Measurements from ENCODE around the gene KIF13A.
A peak's percentile ranks its signal among the peaks of the same experiment; 100 is the strongest.
"Not testable (repeated sequence)": the region's sequence is repeated elsewhere in the genome, so short reads cannot be mapped to it uniquely, and the experiment has no call there.

The KIF13A gene

DNA sequence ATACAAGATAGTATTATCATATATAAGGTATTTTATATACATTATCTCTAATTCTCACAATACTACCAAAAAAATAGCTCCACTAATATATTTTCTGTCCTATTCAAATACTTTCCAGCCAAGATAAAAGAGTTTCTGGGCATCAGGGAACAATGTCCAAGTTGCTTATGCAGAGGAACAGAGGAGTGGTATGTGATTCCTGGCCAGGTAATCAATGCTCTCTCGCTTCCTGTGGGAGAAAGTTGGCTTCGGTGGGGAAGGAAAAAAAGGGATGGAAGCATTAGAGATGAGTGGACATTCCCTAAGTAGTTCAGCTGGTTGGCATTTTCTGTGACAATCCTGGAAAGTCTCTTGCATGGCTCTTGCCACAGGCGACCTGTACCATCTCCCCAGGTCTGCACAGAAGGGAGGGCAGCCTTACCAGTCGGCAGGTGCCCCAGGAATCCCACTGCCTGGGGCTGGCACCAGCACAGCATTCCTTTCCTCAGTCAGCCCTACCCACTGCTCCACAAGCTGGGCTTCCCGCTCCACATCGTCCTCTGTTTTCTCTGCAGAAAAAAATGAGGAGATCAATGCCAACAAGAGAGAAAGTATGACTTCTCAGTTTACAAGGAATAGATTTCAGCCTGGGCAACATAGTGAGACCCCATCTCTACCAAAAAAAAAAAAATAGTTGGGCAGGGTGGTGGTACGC lies 202.2 kb downstream of the KIF13A start:
- no peak for DNase-seq (ENCODE audit: low read depth)

DNA sequence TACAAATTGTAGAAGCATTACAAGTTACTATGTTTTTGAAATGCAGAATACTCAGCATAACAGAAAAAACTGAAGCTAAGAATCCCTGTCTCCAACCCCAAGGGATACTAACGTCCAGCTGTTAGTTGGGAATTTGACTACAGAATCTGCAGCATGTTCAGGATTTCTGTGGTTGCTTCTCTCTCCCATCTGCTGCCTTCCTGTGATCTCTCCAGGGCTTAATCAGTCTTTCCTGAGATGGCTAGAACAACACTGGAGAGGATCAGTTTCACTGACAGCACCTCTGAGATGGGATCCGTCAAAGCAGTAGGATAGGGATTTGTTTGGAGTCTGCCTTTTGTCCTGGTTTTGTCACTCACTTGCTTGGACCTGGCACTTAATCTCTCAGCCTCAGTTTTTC lies 207.4 kb downstream of the KIF13A start:
- no peak for DNase-seq (ENCODE audit: low read depth)

DNA sequence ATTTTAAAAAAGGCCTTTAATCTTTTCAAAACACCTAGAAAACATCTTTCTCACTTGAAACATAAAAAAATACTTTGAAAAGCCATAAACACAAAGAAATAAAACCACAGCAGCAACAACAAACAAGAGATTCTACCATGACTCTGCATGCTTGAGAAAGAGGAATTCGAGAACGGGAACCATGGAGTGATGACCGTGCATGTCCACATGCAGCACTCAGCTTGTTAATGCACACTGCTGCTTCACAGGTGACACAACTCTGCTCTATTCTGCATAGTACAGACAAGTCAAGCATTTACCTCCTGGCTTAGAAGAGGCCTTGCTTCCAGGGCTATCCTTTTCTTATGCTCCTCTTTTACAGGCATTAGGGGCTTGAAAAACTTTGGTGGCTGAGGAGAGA lies 215.8 kb downstream of the KIF13A start:
- no peak for DNase-seq (ENCODE audit: low read depth)

DNA sequence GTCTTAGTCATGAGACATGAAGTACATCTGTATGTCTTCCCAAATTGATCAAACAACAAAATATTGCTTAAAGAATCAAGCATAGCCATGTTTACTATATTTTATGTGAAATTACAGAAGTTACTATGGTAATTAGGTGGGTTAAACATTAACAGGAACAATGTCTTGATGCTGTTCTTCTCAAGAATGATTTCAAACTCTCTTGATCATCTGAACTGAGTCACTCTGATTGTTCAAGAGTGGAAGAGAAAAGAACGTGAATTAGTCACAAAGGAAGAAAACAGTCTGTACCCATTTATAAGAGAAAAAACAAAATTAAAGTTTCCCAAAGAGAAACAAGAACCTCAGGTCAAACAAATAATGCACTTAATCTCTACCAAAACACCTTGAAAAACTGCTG lies 218.6 kb downstream of the KIF13A start:
- DNase-seq (ENCODE audit: low read depth) = no peak

DNA sequence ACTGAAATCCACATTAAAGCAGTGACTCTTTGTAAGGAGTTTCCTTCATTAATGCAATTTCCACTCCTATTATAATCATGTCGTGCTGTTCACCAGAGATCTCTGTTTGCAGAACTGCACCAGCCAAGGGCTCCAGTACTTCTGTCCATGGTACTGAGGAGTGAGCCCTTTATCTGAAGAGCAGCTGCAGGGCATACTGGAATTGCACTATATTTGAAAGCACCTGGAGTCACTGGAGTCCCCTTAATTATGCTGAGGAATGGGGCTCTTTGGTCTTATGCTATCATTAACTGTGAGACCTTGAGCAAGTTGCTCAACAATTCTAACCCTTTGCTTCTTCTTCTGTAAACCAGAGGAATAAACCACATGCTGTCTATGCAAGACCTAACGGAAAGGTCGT lies 219.0 kb downstream of the KIF13A start:
- DNase-seq (ENCODE audit: low read depth) = peak; percentile 45

DNA sequence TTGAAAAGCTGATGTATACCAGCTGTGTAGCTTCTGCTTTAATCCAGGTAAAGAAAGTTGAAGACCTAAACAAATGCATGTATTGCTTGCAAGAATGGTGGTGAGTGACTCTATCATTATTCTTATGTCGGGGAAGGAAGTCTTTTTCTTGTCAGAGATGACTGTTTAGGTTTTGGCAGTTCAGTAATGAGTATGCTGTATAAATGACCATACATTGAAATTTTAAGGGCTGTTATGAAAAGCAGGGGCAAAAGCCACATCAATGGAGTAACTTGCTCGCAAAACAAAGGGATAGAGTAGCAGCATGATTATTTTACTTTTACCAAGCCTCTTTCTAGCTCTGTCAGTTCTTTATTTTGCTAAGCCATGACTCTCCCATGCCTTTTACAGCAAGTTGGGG lies 224.8 kb downstream of the KIF13A start:
- no peak for DNase-seq (ENCODE audit: low read depth)

DNA sequence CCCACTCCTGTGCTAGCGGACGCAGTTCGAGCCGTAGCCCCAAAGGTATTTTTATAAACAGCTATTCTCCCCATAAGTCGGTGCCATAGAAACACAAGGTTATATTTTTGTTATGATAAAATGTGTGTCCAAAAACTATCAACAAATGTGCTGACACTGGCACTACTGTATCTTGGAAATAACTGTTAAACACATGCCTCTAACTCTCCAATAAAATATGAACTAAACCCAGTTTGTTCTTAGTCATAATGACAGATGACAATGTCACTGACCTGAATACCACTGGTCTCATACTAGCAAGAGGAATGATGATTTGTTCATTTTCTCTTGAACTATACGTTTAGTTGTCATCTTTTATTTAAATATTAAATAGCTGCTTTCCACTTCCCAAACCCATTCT lies 229.3 kb downstream of the KIF13A start:
- no peak for DNase-seq (ENCODE audit: low read depth)

DNA sequence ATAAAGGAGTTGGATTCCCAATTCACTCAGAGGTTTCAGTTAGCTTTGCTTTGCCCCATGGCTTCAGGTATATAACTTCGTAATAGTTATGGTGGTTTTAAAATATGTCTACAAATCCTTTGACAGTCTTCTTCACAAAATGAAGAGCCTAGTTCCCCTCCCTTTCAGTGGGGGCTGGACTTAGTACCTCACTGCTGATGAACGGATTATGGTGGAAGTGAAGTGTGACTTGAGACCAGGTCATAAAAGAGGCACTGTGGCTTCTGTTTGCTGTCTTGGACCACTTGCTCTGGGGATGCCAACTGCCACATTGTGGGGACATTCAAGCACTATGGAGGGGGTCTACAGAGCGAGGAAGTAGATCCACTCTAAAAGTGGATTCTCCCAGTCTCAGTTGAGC lies 233.2 kb downstream of the KIF13A start:
- DNase-seq (ENCODE audit: low read depth) = no peak

DNA sequence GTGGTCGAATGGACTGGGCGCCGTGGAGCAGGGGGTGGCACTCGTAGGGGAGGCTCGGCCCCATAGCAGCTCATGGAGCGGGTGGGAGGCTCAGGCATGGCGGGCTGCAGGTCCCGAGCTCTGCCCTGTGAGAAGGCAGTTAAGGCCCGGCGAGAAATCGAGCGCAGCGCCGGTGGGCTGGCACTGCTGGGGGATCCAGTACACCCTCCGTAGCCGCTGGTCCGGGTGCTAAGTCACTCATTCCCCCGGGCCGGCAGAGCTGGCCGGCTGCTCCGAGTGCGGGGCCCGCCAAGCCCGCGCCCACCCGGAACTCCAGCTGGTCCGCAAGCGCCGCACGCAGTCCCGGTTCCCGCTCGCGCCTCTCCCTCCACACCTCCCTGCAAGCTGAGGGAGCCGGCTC lies 242.1 kb downstream of the KIF13A start:
- DNase-seq (ENCODE audit: low read depth) = not testable (repeated sequence)

DNA sequence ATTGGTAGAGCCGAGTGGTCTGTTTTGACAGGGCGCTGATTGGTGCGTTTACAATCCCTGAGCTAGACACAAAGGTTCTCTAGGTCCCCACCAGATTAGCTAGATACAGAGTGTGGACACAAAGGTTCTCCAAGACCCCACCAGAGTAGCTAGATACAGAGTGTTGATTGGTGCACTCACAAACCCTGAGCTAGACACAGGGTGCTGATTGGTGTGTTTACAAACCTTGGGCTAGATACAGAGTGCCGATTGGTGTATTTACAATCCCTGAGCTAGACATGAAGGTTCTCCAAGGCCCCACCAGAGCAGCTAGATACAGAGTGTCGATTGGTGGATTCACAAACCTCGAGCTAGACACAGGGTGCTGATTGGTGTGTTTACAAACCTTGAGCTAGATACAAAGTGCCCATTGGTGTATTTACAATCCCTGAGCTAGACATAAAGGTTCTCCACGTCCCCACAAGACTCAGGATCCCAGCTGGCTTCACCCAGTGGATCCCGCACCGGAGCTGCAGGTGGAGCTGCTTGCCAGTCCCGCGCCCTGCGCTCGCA lies 242.6 kb downstream of the KIF13A start:
- not testable (repeated sequence) for DNase-seq (ENCODE audit: low read depth)

DNA sequence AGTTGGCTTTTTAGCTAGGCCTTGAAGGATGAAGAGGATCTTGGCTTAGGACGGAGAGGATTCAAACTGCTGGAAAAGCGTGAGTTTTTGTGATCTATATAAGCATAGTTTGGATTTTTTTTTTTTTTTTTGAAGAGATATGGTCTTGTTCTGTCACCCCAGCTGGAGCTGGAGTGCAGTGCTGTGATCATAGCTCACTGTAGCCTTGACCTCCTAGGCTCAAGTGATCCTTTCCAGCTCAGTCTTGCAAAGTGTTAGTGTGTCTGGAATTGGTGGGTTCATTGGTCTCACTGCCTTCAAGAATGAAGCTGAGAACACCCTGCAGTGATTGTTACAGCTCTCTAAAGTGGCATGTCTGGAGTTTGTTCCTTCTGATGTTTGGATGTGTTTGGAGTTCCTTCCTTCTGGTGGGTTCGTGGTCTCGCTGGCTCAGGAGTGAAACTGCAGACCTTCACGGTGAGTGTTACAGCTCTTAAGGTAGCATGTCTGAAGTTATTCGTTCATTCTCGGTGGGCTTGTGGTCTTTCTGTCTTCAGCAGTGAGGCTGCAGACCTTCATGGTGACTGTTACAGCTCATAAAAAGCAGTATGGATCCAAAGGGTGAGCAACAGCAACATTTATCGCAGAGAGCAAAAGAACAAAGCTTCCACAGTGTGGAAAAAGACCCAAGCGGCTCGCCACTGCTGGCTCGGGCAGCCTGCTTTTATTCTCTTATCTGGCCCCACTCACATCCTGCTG lies 243.2 kb downstream of the KIF13A start:
- no peak for DNase-seq (ENCODE audit: low read depth)

DNA sequence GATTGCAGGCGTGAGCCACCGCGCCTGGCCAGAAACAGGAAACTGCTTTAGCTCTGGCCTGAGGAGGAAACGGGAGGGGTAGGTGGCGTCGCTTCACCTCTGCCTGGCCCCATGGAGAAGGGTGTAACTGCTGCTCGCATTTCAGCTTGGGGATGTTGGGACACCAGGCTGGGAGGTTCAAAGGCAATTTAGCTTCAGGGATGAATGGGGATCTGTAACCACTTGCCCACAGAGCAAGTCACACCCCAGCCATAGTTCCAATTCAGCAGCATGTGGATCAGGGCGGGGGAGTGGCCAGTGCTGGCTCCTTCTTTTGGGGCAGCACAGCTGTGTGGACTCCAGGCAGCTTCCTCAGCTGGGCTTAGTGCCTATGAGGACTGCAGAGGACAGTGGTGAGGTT lies 245.9 kb downstream of the KIF13A start:
- DNase-seq (ENCODE audit: low read depth) = no peak

DNA sequence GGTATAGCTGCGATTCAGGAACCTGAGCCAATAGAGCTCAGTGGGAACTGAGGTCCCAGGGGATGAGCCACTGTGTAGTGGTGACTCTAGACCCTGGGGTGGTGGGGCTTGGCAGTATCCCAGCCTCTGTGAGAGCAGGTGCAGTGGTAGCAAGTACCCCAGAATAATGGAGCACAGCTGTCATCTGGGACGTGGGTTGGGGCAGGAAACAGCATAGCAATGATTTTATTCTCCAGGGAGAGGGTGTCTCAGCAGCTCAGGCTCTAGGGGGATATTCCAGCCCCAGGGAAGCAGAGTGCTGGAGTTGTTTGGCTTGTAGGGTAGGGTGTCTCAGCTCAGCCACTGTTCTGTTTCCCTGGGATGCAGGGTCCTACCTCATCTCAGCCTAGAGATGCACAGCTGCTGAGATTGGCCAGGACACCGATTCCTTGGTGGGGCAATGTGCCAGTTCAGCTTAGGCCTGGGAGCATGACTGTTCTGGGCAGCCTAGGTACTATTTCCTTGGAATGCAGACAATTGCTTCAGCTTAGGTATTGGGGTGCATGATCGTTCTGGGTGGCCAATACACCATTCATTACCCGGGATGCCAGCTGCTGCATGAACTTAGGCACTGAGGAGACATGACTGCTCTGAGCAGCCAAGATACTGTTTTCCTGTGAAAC lies 246.7 kb downstream of the KIF13A start:
- DNase-seq (ENCODE audit: low read depth) = no peak

DNA sequence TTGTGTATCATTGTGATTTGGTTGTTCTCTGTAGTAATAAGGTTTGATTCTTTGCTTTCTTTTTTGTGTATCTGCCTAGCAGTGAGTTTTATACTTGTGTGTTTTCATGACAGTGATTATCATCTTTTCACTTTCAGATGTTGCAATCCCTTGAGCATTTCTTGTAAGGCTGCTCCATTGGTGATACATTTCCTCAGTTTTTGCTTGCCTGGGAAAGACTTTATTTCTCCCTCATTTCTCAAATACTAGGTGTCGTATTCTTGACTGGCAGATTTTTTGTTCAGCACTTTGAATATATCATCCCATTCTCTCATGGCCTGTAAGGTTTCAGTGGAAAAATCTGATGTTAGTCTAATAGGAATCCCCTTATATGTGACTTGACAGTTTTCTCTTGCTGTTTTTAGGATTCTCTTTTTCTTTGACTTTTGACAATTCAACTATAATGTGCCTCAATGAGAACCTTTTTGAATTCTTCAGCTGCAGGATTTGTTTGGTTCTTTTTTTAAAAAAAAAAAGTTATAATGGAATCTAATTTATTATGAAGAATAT lies 249.7 kb downstream of the KIF13A start:
- no peak for DNase-seq (ENCODE audit: low read depth)

DNA sequence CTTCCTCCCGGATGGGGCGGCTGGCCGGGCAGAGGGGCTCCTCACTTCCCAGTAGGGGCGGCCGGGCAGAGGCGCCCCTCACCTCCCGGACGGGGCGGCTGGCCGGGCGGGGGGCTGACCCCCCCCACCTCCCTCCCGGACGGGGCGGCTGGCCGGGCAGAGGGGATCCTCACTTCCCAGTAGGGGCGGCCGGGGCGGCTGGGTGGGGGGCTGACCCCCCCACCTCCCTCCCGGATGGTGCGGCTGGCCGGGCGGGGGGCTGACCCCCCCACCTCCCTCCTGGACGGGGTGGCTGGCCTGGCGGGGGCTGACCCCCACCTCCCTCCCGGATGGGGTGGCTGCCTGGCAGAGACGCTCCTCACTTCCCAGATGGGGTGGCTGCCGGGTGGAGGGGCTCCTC lies 252.1 kb downstream of the KIF13A start:
- not testable (repeated sequence) for DNase-seq (ENCODE audit: low read depth)

DNA sequence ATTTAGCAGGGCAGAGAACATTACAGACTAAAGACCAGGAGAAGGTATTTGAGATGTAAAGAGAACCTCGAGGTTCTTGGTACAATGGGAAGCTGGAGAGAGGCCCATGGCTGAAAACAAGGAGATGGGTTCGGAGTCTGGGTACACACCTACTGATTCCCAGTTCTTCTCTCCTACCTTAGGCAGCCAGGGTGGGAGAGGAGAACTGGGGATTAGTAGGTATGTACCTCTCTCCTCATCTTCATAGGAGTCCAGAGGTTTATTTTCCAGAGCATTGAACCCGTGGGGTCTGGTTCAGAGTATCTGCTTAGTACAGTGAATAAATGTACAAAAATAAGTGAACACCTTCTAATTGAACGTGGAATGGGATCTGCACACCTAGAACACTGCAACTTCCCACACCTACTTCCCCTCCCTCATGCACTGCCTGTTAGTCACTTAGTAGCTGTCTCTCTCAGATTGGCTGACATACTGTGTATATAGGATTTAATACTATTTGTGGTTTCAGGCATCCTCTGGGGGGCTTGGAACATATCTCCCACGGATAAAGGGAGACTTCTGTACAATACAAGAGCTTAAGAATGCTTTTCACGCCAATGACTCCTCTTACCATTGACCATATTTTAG lies 257.2 kb downstream of the KIF13A start:
- no peak for DNase-seq (ENCODE audit: low read depth)

DNA sequence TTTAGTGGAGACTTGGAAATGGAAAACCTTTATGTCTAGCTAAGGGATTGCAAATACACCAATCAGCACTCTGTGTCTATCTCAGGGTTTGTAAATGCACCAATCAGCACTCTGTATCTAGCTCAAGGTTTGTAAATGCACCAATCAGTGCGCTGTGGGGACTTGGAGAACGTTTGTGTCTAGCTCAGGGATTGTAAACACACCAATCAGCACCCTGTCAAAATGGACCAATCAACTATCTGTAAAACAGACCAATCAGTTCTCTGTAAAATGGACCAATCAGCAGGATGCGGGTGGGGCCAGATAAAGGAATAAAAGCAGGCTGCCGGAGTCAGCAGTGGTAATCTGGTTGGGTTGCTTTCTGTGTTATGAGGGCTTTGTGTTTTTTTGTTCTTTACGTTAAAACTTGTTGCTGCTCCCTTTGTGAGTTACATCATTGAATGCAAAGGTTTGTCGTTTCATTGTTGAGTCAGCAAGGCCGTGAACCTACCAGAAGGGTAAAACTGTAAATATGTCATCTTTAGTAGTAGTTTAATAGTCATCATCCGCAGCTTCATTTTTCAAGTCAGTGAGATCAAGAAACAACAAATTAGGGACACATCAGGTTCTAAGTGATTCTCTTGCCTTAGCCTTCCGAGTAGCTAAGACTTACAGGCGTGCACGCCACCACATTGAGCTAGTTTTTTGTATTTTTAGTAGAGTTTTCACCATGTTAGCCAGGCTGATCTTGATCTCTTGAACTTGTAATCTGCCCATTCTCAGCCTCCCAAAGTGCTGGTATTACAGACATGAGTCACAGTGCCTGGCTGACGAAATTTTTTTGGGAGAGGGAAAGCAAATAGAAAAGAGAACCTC lies 258.0 kb downstream of the KIF13A start:
- no peak for DNase-seq (ENCODE audit: low read depth)

DNA sequence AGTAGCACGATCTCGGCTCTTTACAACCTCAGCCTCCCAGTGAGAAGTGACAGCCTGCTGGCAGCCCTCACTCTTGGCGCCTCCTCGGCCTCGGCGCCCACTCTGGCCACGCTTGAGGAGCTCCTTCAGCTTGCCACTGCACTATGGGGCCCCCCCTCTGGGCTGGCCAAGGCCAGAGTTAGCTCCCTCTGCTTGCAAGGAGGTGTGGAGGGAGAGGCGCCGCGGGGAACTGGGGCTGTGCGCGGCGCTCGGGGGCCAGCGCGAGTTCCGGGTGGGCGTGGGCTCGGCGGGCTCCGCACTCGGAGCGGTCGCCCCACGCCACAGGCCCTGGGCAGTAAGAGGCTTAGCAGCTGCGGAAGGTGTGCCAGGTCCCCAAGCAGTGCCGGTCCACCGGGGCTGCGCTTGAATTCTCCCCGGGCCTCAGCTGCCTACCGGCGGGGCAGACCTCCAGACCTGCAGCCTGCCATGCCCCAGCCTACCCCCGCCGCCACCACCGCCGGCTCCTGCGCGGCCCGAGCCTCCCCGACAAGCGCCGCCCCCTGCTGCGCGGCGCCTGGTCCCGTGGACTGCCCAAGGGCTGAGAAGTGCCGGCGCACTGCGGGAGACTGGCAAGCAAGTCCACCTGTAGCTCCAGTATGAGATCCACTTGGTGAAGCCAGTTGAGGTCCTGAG lies 258.7 kb downstream of the KIF13A start:
- DNase-seq (ENCODE audit: low read depth) = no peak

DNA sequence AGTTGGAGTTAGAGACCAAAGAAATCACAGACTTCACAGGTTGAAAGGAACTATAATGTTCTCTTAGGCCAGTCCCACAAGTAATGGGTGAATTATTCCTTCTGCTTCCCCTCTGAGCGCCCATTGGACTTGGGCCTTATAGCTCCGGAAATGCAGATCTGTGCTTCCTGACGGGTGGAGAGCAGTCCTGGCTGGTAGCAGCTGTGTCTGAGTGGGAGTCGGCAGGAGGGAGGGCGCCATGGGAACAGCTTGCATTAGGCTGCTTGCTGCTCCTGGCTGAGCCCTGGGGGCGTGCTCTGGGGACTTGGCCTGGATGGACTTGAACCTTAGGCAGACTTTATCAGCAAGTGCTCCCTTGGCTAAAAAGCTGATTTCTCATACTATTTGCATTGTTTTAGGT lies 262.4 kb downstream of the KIF13A start:
- DNase-seq (ENCODE audit: low read depth) = peak; percentile 53

DNA sequence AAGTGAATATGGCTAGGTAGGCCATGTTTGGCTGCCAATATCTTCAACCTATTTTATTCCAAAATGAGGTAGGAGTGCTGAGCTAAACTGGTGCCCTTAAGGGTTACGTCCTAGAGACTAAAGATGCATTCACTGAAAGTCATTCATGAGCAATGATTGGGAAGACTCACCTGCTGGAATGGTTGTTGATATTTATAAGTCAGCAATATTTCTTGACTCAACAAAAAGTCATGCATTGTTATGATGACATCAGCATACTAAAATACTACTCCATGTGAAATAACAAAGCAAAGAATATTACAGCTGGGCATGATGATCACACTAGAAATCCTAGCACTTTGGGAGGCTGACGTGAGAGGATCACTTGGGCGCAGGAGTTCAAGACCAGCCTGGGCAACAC lies 263.1 kb downstream of the KIF13A start:
- DNase-seq (ENCODE audit: low read depth) = no peak

DNA sequence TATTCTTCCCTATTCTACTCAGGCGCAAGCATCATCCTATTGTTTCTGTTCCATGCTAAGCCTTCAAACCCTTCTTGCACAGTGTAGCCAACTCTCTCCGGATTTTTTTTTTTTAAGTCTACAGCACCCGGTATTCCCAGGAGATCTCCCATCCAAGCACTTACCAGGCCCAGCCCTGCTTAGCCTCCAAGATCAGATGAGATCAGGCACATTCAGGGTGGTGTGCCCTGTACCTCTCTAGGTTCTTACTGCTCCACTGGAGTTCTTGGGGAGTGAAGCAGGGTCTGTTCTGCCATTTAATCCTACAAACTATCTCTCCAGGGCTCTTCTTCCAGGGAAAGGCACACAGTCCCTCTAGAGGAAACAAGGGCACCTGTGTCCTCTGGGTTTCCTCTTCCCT lies 265.8 kb downstream of the KIF13A start:
- no peak for DNase-seq (ENCODE audit: low read depth)

All from EH (cell line).